ENCODE results near the gene NLRC5. TPM values are rescaled to one million over a fixed set of nuclear protein-coding genes. Genes with fewer than 3 reads are reported as not detected.
"Not testable (repeated sequence)": the region's sequence is repeated elsewhere in the genome, so short reads cannot be mapped to it uniquely, and the experiment has no call there.

NLRC5 gene
- total RNA-seq, 1 donor from 2014 or later = 114 TPM

DNA sequence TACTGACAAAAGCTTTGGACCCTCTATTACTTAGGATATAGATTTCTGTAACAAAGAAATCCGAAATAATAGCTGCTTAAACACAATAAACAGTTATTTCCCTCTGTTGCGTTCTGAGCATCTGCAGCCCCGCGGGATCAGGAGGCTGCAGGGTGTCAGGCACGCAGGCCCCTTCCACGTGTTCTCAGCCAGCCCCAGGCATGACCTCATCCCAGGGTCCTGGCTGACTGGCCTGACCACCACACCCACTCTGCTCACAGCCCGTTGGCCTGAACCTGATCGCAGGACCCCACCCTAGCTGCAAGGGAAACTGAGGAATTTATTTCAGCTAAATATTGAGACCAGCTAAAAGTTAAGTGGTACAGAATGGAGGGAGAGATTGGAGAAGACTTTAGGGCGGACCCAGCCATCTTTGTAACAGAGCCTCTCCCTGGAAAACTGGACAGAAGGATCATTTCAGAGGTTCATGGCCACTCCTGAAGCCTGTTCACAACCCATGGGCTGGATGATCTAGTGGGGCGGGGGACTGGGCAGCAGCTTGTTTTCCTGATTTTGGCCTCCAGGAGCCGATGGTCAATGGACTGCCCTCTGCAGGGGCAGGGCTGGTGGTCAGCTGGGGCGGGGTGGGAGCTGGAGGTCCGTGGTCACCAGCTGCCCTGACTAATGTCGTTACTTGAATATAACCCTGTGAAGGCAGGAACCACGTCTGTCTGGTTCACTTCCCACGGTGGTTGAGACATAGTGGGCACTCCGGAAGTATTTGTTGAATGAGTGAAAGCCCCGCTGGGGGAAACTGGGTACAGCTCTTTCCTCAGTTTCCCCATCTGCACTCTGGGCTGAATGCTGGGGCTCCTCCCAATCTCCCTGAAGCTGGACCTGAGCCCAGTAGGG lies 16.7 kb upstream of the NLRC5 start:
- TF ChIP-seq POLR2A (IDR thresholded peaks at IDR 0.05) = no peak
- TF ChIP-seq, protein P1, sequence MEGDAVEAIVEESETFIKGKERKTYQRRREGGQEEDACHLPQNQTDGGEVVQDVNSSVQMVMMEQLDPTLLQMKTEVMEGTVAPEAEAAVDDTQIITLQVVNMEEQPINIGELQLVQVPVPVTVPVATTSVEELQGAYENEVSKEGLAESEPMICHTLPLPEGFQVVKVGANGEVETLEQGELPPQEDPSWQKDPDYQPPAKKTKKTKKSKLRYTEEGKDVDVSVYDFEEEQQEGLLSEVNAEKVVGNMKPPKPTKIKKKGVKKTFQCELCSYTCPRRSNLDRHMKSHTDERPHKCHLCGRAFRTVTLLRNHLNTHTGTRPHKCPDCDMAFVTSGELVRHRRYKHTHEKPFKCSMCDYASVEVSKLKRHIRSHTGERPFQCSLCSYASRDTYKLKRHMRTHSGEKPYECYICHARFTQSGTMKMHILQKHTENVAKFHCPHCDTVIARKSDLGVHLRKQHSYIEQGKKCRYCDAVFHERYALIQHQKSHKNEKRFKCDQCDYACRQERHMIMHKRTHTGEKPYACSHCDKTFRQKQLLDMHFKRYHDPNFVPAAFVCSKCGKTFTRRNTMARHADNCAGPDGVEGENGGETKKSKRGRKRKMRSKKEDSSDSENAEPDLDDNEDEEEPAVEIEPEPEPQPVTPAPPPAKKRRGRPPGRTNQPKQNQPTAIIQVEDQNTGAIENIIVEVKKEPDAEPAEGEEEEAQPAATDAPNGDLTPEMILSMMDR (IDR thresholded peaks at IDR 0.05) = no peak
- TF ChIP-seq POLR2AphosphoS5 (IDR thresholded peaks at IDR 0.05; ENCODE audit: insufficient read depth in 1 of 2, low read depth in 1 of 2) = no peak
- Histone ChIP-seq H3K27ac (no peak overlapping the region), H3K4me1 (no peaks in the 10 kb centered on the region), H3K9me3 (no peaks in the 10 kb centered on the region), H3K4me3 (no peak overlapping the region), H3K36me3 (no peaks in the 10 kb centered on the region), H3K27me3 (no peaks in the 10 kb centered on the region)
- intact Hi-C loops (cut with DNase I) = no loop called here
- DNase-seq (ENCODE audit: extremely low spot score in 2 of 2) = no peak

DNA sequence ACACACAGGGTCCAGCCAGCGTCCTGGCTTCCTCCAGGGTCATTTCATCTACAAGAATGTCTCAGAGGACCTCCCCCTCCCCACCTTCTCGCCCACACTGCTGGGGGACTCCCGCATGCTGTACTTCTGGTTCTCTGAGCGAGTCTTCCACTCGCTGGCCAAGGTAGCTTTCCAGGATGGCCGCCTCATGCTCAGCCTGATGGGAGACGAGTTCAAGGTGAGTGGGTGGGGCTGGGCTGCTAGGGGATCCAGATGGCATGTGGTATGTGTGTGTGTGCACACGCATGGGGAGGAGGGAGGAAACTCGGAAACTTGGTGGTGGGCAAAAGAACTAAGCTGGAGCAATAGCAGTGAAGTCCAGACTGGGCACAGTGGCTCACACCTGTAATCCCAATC lies 16.1 kb upstream of the NLRC5 start:
- no peaks in the 10 kb centered on the region for H3K27me3 ChIP-seq
- H3K9me3 ChIP-seq = no peaks in the 10 kb centered on the region
- intact Hi-C loops (cut with DNase I) = no loop called here
- H3K4me3 ChIP-seq = no peak overlapping the region
- no peak for DNase-seq (ENCODE audit: extremely low spot score in 2 of 2)
- H3K27ac ChIP-seq = no peak overlapping the region
- no peaks in the 10 kb centered on the region for H3K36me3 ChIP-seq
- TF ChIP-seq POLR2AphosphoS5 (IDR thresholded peaks at IDR 0.05; ENCODE audit: insufficient read depth in 1 of 2, low read depth in 1 of 2) (no peak), POLR2A (IDR thresholded peaks at IDR 0.05) (no peak)
- TF ChIP-seq, protein P1 (IDR thresholded peaks at IDR 0.05) = no peak
- H3K4me1 ChIP-seq = no peaks in the 10 kb centered on the region

DNA sequence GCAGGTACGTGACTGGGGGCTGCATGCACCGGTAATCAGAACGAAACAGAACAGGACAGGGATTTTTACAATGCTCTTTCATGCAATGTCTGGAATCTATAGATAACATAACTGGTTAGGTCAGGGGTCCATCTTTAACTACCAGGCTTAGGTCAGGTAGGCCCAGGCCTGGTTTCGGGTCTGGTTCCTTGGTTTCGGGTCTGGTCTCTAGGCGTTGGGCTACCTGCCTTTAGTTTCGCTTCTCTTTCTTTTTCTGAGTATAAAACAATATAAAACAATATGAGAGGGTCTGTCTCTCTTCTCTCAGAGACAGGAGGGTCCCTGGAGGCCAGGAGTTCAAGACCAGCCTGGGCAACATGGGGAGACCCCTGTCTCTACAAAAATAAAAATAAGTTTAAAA lies 15.5 kb upstream of the NLRC5 start:
- H3K9me3 ChIP-seq; H3K36me3 ChIP-seq; H3K27ac ChIP-seq; H3K4me3 ChIP-seq; DNase-seq (ENCODE audit: extremely low spot score in 2 of 2); intact Hi-C loops (cut with DNase I); H3K27me3 ChIP-seq; H3K4me1 ChIP-seq: not testable (repeated sequence)

DNA sequence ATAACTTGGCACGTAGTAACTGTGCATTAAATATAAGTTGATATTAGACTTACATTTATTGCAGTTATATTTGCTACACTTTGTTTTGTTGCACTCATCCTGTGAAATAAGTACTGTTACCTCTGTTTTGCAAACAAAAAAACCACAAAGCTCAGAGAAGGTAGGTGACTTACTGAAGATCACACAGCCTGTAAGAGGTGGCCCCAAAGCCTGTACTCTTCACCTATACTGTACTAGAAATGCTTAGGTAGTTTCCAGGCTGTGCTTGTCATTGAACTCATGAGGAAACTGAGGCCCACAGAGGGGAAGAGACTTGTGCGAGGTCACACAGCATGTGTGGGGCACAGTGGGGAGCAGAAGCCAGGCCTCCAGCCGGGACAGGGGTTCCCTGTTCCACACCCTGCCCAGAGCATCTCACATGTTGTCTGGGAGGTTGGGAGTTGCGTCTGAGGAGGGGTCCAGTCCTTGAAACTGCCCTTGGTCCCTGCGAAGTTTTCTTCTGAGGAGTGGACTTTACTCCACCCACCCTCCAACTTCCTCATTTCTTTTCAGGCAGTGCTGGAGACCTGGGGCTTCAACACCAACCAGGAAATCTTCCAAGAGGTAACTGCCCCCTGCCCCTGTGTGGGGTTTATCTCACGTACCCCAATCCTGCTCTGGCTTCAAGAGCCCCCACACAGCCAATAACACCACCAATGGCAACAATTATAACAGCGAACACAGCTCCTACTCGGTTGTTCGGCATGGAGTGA lies 14.6 kb upstream of the NLRC5 start:
- Histone ChIP-seq H3K9me3 (no peaks in the 10 kb centered on the region), H3K27ac (no peak overlapping the region), H3K4me3 (no peak overlapping the region), H3K27me3 (no peaks in the 10 kb centered on the region), H3K4me1 (no peaks in the 10 kb centered on the region), H3K36me3 (no peaks in the 10 kb centered on the region)
- intact Hi-C loops (cut with DNase I) = no loop called here
- no peak for DNase-seq (ENCODE audit: extremely low spot score in 2 of 2)
- TF ChIP-seq POLR2AphosphoS5 (IDR thresholded peaks at IDR 0.05; ENCODE audit: insufficient read depth in 1 of 2, low read depth in 1 of 2) = no peak
- no peak for TF ChIP-seq POLR2A (IDR thresholded peaks at IDR 0.05)
- TF ChIP-seq, protein P1 (IDR thresholded peaks at IDR 0.05) = no peak

DNA sequence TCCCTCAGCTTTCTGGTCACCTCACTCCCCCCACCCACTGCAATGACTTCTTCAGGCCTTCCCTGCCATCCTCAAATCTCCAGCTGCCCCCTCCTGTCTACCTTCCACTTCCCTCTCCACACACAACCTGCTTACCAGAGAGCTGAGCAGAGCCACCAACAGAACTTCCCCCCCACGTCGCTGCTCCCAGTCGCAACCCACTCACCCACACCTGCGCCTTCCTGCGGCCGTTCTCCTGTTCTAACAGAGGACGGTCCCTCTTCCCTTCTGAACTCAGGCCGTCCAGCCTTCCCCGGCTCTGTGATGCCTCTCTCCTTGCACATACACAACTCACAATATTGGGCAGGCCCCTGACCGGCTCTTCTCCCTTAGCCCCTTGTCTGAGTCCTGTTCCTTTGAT lies 13.6 kb upstream of the NLRC5 start:
- TF ChIP-seq, protein P1 (IDR thresholded peaks at IDR 0.05) = no peak
- TF ChIP-seq POLR2A (IDR thresholded peaks at IDR 0.05) (no peak), POLR2AphosphoS5 (IDR thresholded peaks at IDR 0.05; ENCODE audit: insufficient read depth in 1 of 2, low read depth in 1 of 2) (no peak)
- H3K4me1 ChIP-seq = no peaks in the 10 kb centered on the region
- intact Hi-C loops (cut with DNase I) = no loop called here
- H3K36me3 ChIP-seq = no peaks in the 10 kb centered on the region
- DNase-seq (ENCODE audit: extremely low spot score in 2 of 2) = no peak
- H3K27ac ChIP-seq = no peak overlapping the region
- no peaks in the 10 kb centered on the region for H3K27me3 ChIP-seq
- H3K4me3 ChIP-seq = no peak overlapping the region
- H3K9me3 ChIP-seq = no peaks in the 10 kb centered on the region

All from vagina (tissue), 2 donors.